Measurements from ENCODE around the gene TAF1C. TPM values are rescaled to one million over a fixed set of nuclear protein-coding genes. Genes with fewer than 3 reads are reported as not detected.

The TAF1C gene
- total and polyA plus RNA-seq, 2 of the 4 experiments (the other 2 are of a cell fraction): 7.3 to 35.5 TPM

- POLR2A ChIA-PET (ENCODE audit: unreplicated experiment): no interaction called here
- Histone ChIP-seq H4K5ac (ENCODE audit: low read depth, low read length) (no peak overlapping the region), H4K20me1 (ENCODE audit: insufficient read depth, low read length) (no peaks in the 10 kb centered on the region), H3K27me3 (ENCODE audit: control insufficient read depth, insufficient read depth, low read length) (peaks cover 42% of the 10 kb centered on the region), H3K27ac (ENCODE audit: insufficient read depth, low read length) (no peak overlapping the region), H3K23ac (ENCODE audit: low read depth, low read length) (no peak overlapping the region), H3K4me2 (ENCODE audit: low read depth, low read length) (no peak overlapping the region), H2BK5ac (ENCODE audit: low read depth, low read length, poor library complexity, severe bottlenecking) (no peak overlapping the region), H3K18ac (ENCODE audit: low read depth, low read length) (no peak overlapping the region), H4K91ac (ENCODE audit: insufficient read depth, low read depth, low read length) (no peak overlapping the region), H3K9me3 (ENCODE audit: control insufficient read depth, insufficient read depth, low read length) (peaks cover 2% of the 10 kb centered on the region; the same call in 1 of the 2 replicates), H2BK120ac (ENCODE audit: low read depth, low read length) (no peak overlapping the region), H3K36me3 (ENCODE audit: control insufficient read depth, insufficient read depth, low read length) (no peaks in the 10 kb centered on the region), H3K4ac (ENCODE audit: low read depth, low read length) (no peak overlapping the region), H2AK9ac (replicated peaks; ENCODE audit: low read depth, low read length, poor library complexity) (no peak overlapping the region), H3K56ac (ENCODE audit: extremely low read depth, insufficient read depth, low read length) (no peak overlapping the region), H2AK5ac (ENCODE audit: low read depth, low read length) (no peak overlapping the region), H3K4me3 (ENCODE audit: insufficient read depth, low read depth, low read length) (no peak overlapping the region), H2BK20ac (ENCODE audit: low read depth, low read length) (no peak overlapping the region), H2BK15ac (ENCODE audit: low read depth, low read length) (no peak overlapping the region), H2AFZ (replicated peaks; ENCODE audit: low read length, poor library complexity) (no peak overlapping the region), H3K79me1 (ENCODE audit: low read depth in 1 of 2, low read length in 2 of 2) (no peaks in the 10 kb centered on the region), H3K9ac (ENCODE audit: low read depth, low read length) (no peak overlapping the region), H3K4me1 (ENCODE audit: control insufficient read depth, insufficient read depth, low read length) (no peaks in the 10 kb centered on the region), H3K9me1 (ENCODE audit: insufficient read depth, low read length) (no peaks in the 10 kb centered on the region), H3K14ac (replicated peaks; ENCODE audit: low read depth, low read length) (no peak overlapping the region), H4K8ac (ENCODE audit: low read depth in 2 of 2, low read length in 2 of 2) (no peak overlapping the region)
- TF ChIP-seq CHD1 (IDR thresholded peaks at IDR 0.05; ENCODE audit: low read depth, low read length) (no peak), NFE2L2 (IDR thresholded peaks at IDR 0.05; ENCODE audit: low read depth, low read length) (no peak), CEBPB (IDR thresholded peaks at IDR 0.05; ENCODE audit: low read depth, low read length) (no peak), USF2 (IDR thresholded peaks at IDR 0.05; ENCODE audit: low read depth, low read length) (no peak), MAZ (IDR thresholded peaks at IDR 0.05; ENCODE audit: borderline replicate concordance, low read depth, low read length) (no peak), RFX5 (IDR thresholded peaks at IDR 0.05; ENCODE audit: low read depth, low read length) (no peak), CTCF (conservative IDR thresholded peaks at IDR 0.05; ENCODE audit: low read depth, low read length) (no peak), MXI1 (IDR thresholded peaks at IDR 0.05; ENCODE audit: borderline replicate concordance, low read depth, low read length) (no peak), FOS (IDR thresholded peaks at IDR 0.05; ENCODE audit: low read depth, low read length) (no peak), MAFK (IDR thresholded peaks at IDR 0.05; ENCODE audit: low read depth, low read length) (no peak), SMC3 (IDR thresholded peaks at IDR 0.05; ENCODE audit: low read depth, low read length) (no peak), RCOR1 (IDR thresholded peaks at IDR 0.05; ENCODE audit: insufficient replicate concordance, low read length) (no peak), RAD21 (IDR thresholded peaks at IDR 0.05; ENCODE audit: low read length) (no peak), POLR2A (IDR thresholded peaks at IDR 0.05; ENCODE audit: low read depth, low read length) (no peak), ELK1 (IDR thresholded peaks at IDR 0.05; ENCODE audit: borderline replicate concordance, low read depth, low read length) (no peak), BHLHE40 (IDR thresholded peaks at IDR 0.05; ENCODE audit: low read depth, low read length) (no peak)
- intact Hi-C loops (cut with micrococcal nuclease): no loop called here
- CTCF ChIA-PET: interaction anchor here (1.9 kb wide), 1 partner anchor 15 kb away, joined by 14 read pairs; no protein-coding TSS in a partner anchor
- DNase-seq (no peak), ATAC-seq (ENCODE audit: low read depth) (no peak)
- in situ Hi-C loops (cut with MboI; ENCODE audit: low sequenced_read_pairs): no loop called here
- dilution Hi-C loops (cut with HindIII; ENCODE audit: low sequenced_read_pairs, unreplicated experiment): no loop called here
- BruUV-seq (replicated peaks): no TSS peak
- WGBS, 2 experiments (ENCODE audit: extremely low coverage in 2 of 2, insufficient read length in 1 of 2): no CpG with 5 or more reads among the region's 1 CpG
Observed at GRCh38 chr16:84159800-84160199, 27.1 kb downstream of the TAF1C start.
